Peyer's patch (tissue), 4 donors: ENCODE data around the gene CLDN10.

Experiments used
- POLR2A ChIP-seq, 2 donors: fragments of 450-650 bp; IDR thresholded peaks; one replicate each; pipeline ENCODE4 v1.5.1; 2017; ENCODE audit warnings: antibody characterized with exemption in 2 of 2, mild to moderate bottlenecking in 2 of 2, moderate library complexity in 2 of 2
- TF ChIP-seq, protein P1 (sequence below), 6 experiments: fragments of 450-650 bp in 4 of 6; fragments of 200-600 bp in 2 of 6; sonication (generic) in 1 of 6; IDR thresholded peaks; one replicate each; pipeline ENCODE4 v1.5.1; 2017 to 2019; ENCODE audit warnings: antibody characterized with exemption in 6 of 6, mild to moderate bottlenecking in 3 of 6, moderate library complexity in 1 of 6

DNA sequence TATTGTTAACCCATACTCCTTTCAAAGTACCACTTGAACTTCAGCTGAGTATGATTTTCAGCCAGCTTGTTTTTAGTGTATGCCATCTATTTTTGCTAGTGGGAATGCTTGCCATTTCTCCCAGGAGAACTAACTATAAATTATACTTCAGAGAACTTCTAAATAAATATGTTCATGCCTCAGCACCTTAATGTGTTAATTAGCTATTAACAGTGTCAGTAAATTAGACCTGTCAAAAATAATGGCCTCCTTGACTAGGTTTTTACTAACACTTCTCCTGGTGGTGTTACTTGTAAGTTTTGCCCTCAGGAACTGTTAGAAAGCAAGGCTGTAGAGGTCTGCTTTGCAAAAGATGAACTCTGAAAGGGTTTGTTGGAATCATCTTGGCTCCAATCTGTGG is 4.5 kb downstream of the CLDN10 start:
- TF ChIP-seq POLR2A (IDR thresholded peaks at IDR 0.05) = no peak
- TF ChIP-seq, protein P1, sequence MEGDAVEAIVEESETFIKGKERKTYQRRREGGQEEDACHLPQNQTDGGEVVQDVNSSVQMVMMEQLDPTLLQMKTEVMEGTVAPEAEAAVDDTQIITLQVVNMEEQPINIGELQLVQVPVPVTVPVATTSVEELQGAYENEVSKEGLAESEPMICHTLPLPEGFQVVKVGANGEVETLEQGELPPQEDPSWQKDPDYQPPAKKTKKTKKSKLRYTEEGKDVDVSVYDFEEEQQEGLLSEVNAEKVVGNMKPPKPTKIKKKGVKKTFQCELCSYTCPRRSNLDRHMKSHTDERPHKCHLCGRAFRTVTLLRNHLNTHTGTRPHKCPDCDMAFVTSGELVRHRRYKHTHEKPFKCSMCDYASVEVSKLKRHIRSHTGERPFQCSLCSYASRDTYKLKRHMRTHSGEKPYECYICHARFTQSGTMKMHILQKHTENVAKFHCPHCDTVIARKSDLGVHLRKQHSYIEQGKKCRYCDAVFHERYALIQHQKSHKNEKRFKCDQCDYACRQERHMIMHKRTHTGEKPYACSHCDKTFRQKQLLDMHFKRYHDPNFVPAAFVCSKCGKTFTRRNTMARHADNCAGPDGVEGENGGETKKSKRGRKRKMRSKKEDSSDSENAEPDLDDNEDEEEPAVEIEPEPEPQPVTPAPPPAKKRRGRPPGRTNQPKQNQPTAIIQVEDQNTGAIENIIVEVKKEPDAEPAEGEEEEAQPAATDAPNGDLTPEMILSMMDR (IDR thresholded peaks at IDR 0.05) = no peak
